Naive thymus-derived CD4-positive, alpha-beta T cell (primary cell): ENCODE results near the gene NRCAM. TPM values are rescaled to one million over a fixed set of nuclear protein-coding genes. Genes with fewer than 3 reads are reported as not detected.

Experiments used
- ATAC-seq: fragments of 150-1000 bp; cut with Tn5 transposase; 2 replicates; pipeline ENCODE4 v1.10.0; 2021; ENCODE audit warnings: mild to moderate bottlenecking, moderate library complexity
- CTCF ChIA-PET: fragments of 350-600 bp; sonication (Branson Sonifier 250); formaldehyde crosslinking; loops from one replicate; lab custom pipeline; 2021; ENCODE audit warnings: antibody characterized with exemption; lab: Charles Lee
- POLR2A ChIA-PET: fragments of 350-600 bp; sonication (Branson Sonifier 250); formaldehyde crosslinking; loops from one replicate; lab custom pipeline; 2021; ENCODE audit warnings: antibody characterized with exemption, inconsistent platforms; lab: Charles Lee
- DNase-seq, 9 donors: peaks; one replicate each; pipeline versions ENCODE4 v3.0.0 to v3.0.0-alpha.2; 2020 to 2022; ENCODE audit warnings: mixed read lengths in 1 of 9
- H3K27ac ChIP-seq: one replicate; pipeline ENCODE4 v1.7.0; 2013; ENCODE audit warnings: mild to moderate bottlenecking, low read depth, low read length, moderate library complexity
- H3K27me3 ChIP-seq, 2 donors: one replicate each; pipeline ENCODE4 v1.7.0; 2013; ENCODE audit warnings: low read length in 2 of 2, mild to moderate bottlenecking in 2 of 2, moderate library complexity in 2 of 2; ENCODE audit not compliant: control insufficient read depth in 2 of 2, insufficient read depth in 2 of 2
- H3K36me3 ChIP-seq, 3 experiments: 1 replicate in 2 of 3; 2 replicates in 1 of 3; pipeline ENCODE4 v1.7.0; 2013; ENCODE audit warnings: low read length in 3 of 3, mild to moderate bottlenecking in 3 of 3, moderate library complexity in 1 of 3; ENCODE audit not compliant: insufficient read depth in 3 of 3, control insufficient read depth in 2 of 3
- H3K4me1 ChIP-seq, 2 donors: one replicate each; pipeline ENCODE4 v1.7.0; 2013; ENCODE audit warnings: low read length in 2 of 2, mild to moderate bottlenecking in 2 of 2, moderate library complexity in 1 of 2; ENCODE audit not compliant: control insufficient read depth in 2 of 2, insufficient read depth in 2 of 2
- H3K4me3 ChIP-seq: 2 replicates; pipeline ENCODE4 v1.7.0; 2013; ENCODE audit warnings: mild to moderate bottlenecking, low read length
- H3K9me3 ChIP-seq, 3 experiments: 1 replicate in 2 of 3; 2 replicates in 1 of 3; pipeline ENCODE4 v1.7.0; 2013; ENCODE audit warnings: low read length in 3 of 3; ENCODE audit not compliant: control insufficient read depth in 2 of 3
- H3K27ac Mint-ChIP-seq, 9 donors: one replicate each; pipeline ENCODE4 v1.8.0; 2020 to 2022; ENCODE audit warnings: mixed read lengths in 9 of 9, mild to moderate bottlenecking in 8 of 9, moderate library complexity in 5 of 9, inconsistent platforms in 2 of 9
- H3K27me3 Mint-ChIP-seq, 5 donors: one replicate each; pipeline ENCODE4 v1.8.0; 2021 to 2022; ENCODE audit warnings: mixed read lengths in 5 of 5, mild to moderate bottlenecking in 1 of 5
- H3K36me3 Mint-ChIP-seq, 5 donors: one replicate each; pipeline ENCODE4 v1.8.0; 2020 to 2022; ENCODE audit warnings: mixed read lengths in 5 of 5, mild to moderate bottlenecking in 3 of 5, inconsistent platforms in 1 of 5
- H3K4me1 Mint-ChIP-seq, 7 donors: one replicate each; pipeline ENCODE4 v1.8.0; 2020 to 2022; ENCODE audit warnings: mixed read lengths in 7 of 7, mild to moderate bottlenecking in 3 of 7, inconsistent platforms in 1 of 7
- H3K4me3 Mint-ChIP-seq, 10 donors: one replicate each; pipeline ENCODE4 v1.8.0; 2020 to 2022; ENCODE audit warnings: mild to moderate bottlenecking in 10 of 10, mixed read lengths in 10 of 10, moderate library complexity in 6 of 10, inconsistent platforms in 2 of 10
- H3K9me3 Mint-ChIP-seq, 11 donors: one replicate each; pipeline ENCODE4 v1.8.0; 2020 to 2022; ENCODE audit warnings: mixed read lengths in 11 of 11, mild to moderate bottlenecking in 4 of 11, inconsistent platforms in 1 of 11, moderate library complexity in 1 of 11
- intact Hi-C, 2 donors: fragments of 100-400 bp; cut with micrococcal nuclease; formaldehyde crosslinking; loops; one replicate each; pipeline ENCODE4 v1.15.1; 2023
- polyA plus RNA-seq, 2 donors: library from polyadenylated mRNA; unstranded; fragments of 300-500 nt; fragmentation: Illumina TruSeq; gene quantifications; one replicate each; pipeline ENCODE4 v1.2.3, GENCODE V29; 2021
- total RNA-seq, 6 experiments: library from RNA in 5 of 6; stranded (reverse) in 5 of 6; gene quantifications; 1 replicate in 5 of 6; 2 replicates in 1 of 6; pipeline ENCODE4 v1.2.3 and lab custom pipeline; 2021 to 2026

The NRCAM gene
- total and polyA plus RNA-seq, 7 experiments from 2014 or later: 2.1 to 13.6 (median 6.4) TPM; not detected in 1

DNA sequence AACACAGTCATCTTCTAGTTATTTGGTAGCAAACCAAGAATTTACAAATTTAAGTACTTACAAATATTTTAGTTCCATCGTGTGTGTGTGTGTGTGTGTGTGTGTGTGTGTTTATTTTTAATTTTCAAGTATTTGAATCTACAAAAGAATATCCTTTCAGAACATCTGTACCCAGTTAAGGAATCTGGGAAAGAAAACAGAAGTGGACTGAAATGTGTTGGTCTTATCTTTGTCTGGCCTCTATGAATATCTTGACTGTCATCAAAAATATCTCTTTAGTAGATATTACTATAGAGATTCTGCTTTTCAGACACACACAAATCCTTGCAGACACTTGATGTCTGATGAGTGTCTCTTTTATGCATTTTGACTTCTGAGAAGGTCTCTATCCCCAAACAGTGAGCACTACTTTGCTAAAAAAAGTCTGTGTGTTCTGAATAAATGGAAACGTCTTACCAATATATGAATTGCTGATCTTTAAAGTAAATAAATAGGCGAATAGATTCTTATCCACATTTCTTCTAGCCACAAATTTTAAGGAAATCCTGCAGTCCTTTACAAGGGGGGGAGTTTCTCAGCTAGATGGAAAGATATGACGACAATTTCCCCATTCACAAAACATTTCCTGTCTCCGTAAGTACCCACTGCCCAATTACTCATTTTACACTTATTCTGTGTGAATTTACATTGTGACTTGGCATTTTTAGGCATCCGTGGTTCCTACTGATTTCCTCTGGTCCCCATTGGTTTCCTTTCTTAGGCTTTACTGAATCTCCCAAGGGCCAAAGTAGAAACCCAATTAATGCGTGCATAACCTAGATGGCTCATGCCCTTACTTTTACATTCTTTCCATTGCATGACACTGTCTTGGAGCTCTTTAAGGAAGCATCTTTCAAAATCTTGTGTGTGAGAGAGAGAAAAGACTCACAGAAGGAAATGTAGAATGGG lies 36.0 kb downstream of the NRCAM start:
- Histone ChIP-seq H3K27me3 (peaks cover 2 to 4% of the 10 kb centered on the region in 2 donors), H3K4me3 (no peak overlapping the region), H3K4me1 (no peaks in the 10 kb centered on the region), H3K9me3 (no peaks in the 10 kb centered on the region), H3K27ac (no peak overlapping the region), H3K36me3 (no peaks in the 10 kb centered on the region)
- CTCF ChIA-PET: no interaction called here
- ATAC-seq (no peak), DNase-seq (no peak)
- Mint-ChIP-seq H3K27me3 (peaks cover 20 to 46% (median 34%) of the 10 kb centered on the region in 5 donors), H3K36me3 (no peaks in the 10 kb centered on the region), H3K27ac (no peak overlapping the region), H3K9me3 (no peaks in the 10 kb centered on the region), H3K4me3 (no peak overlapping the region), H3K4me1 (peaks cover 10 to 40% (median 24%) of the 10 kb centered on the region in 7 donors)
- intact Hi-C loops: no loop called here
- POLR2A ChIA-PET: no interaction called here

DNA sequence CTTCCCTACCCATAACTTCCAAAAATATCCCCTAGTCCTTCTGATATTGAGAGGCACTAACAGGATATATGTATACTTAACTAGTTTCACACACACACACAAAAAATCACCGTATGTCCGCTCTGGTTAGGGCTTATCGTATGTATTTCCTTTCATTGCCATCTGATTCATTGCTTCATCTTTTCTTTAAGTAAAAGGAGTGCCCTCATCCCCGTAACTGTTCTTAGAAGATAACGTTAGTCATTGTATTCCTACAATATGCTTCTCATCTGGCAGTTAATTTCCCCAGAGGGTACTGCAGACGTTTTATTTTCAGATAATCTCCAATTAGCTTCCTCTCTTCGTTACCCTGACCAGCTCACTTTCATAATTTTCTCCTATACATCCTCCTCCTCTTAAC lies 37.3 kb downstream of the NRCAM start:
- H3K4me3 Mint-ChIP-seq: no peak overlapping the region
- no peak for DNase-seq
- no peaks in the 10 kb centered on the region for H3K36me3 Mint-ChIP-seq
- no peak overlapping the region for H3K27ac ChIP-seq
- H3K36me3 ChIP-seq: no peaks in the 10 kb centered on the region
- H3K4me1 ChIP-seq: no peaks in the 10 kb centered on the region
- peaks cover 0 to 2% (median 0%) of the 10 kb centered on the region in 11 donors for H3K9me3 Mint-ChIP-seq
- peaks cover 0 to 4% of the 10 kb centered on the region in 2 donors for H3K27me3 ChIP-seq
- ChIA-PET POLR2A (no interaction called here), CTCF (no interaction called here)
- H3K27ac Mint-ChIP-seq: no peak overlapping the region
- peaks cover 10 to 40% (median 24%) of the 10 kb centered on the region in 7 donors for H3K4me1 Mint-ChIP-seq
- intact Hi-C loops: no loop called here
- H3K4me3 ChIP-seq: no peak overlapping the region
- H3K9me3 ChIP-seq: no peaks in the 10 kb centered on the region
- H3K27me3 Mint-ChIP-seq: peaks cover 16 to 53% (median 41%) of the 10 kb centered on the region in 5 donors
- ATAC-seq: no peak

DNA sequence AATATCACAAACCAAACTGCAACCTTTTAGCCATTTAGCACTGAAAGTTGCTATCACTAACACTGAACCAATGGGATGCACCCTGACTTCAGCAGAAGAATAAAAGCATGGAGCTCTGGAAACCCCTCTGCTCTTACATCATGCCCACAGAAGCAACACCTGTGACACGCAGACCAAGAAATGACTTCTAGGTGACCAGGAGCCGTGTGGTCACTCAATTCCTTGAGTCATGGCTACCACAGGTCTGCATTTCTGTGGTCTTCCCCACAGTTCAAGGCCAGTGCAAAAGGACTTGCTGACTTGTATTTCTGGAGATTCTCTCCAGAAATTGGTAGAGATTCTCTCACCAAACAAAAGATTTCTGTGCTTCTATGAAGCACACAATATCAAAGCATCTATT lies 38.3 kb downstream of the NRCAM start:
- Histone ChIP-seq H3K36me3 (no peaks in the 10 kb centered on the region), H3K4me1 (no peaks in the 10 kb centered on the region), H3K4me3 (no peak overlapping the region), H3K27me3 (peaks cover 0 to 4% of the 10 kb centered on the region in 2 donors), H3K27ac (no peak overlapping the region), H3K9me3 (no peaks in the 10 kb centered on the region)
- ATAC-seq (no peak), DNase-seq (no peak)
- intact Hi-C loops: no loop called here
- Mint-ChIP-seq H3K27ac (no peak overlapping the region), H3K9me3 (peaks cover 0 to 8% (median 0%) of the 10 kb centered on the region in 11 donors), H3K4me3 (no peak overlapping the region), H3K36me3 (peaks cover 0 to 4% (median 0%) of the 10 kb centered on the region in 5 donors), H3K27me3 (peaks cover 21 to 55% (median 46%) of the 10 kb centered on the region in 5 donors), H3K4me1 (peaks cover 2 to 37% (median 24%) of the 10 kb centered on the region in 7 donors)
- ChIA-PET POLR2A (no interaction called here), CTCF (no interaction called here)

DNA sequence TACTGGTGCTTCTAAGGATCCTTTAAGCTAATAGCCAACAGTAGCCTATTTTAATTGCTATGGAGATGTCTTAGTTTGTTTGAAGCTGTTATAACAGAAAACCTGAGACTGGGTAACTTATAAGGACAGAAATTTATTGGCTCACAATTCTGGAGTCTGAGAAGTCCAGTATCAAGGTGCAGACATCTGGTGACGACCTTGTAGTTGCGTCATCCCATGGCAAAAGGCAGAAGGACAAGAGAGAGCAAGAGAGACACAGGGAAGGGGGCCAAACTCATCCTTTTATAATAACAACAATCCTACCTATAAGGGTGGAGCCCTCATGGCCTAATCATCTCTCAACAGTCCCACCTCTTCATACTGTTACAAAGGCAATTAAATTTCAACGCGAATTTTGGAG lies 39.1 kb downstream of the NRCAM start:
- CTCF ChIA-PET: no interaction called here
- intact Hi-C loops: no loop called here
- Mint-ChIP-seq H3K27ac (no peak overlapping the region), H3K27me3 (peaks cover 21 to 60% (median 47%) of the 10 kb centered on the region in 5 donors), H3K9me3 (peaks cover 0 to 8% (median 0%) of the 10 kb centered on the region in 11 donors), H3K36me3 (peaks cover 0 to 4% (median 0%) of the 10 kb centered on the region in 5 donors), H3K4me3 (no peak overlapping the region), H3K4me1 (peaks cover 0 to 37% (median 24%) of the 10 kb centered on the region in 7 donors)
- POLR2A ChIA-PET: no interaction called here
- no peak for DNase-seq
- Histone ChIP-seq H3K27ac (no peak overlapping the region), H3K4me3 (no peak overlapping the region), H3K36me3 (no peaks in the 10 kb centered on the region), H3K27me3 (peaks cover 0 to 4% of the 10 kb centered on the region in 2 donors), H3K9me3 (no peaks in the 10 kb centered on the region), H3K4me1 (no peaks in the 10 kb centered on the region)
- ATAC-seq: no peak

DNA sequence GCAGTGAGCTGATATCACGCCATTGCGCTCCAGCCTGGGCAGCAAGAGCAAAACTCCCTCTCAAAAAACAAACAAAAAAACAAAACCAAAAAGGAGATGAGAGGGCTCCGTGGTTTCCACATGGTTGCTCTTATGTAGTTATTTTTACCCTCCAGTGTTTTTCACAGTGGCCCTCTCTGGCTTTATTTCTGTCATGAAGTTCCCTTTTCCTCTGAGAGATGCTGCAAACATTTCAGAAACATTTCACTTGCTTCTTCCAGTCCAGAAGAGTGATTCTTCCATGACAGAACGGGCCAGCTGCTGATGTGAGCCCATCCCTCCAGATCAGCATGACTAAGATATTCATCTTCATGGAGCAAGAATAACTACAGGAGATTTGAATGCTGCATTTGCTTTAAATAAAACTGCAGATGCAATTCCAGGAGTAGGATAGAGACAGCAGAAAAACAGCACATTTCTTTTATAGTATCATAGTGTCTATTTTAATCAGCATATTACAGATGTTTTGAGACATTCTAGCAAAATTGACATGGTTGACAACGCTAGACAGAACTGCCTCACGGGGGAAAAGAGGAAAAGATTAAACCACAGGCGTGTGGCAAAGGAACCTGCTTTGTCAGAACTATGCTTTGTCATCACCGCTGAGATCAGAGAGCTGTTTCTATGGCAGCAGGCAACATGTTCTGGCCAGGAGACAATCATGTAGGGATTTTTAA lies 40.3 kb downstream of the NRCAM start:
- H3K27me3 Mint-ChIP-seq: peaks cover 21 to 59% (median 44%) of the 10 kb centered on the region in 5 donors
- no peaks in the 10 kb centered on the region for H3K4me1 ChIP-seq
- H3K9me3 Mint-ChIP-seq: peaks cover 0 to 8% (median 0%) of the 10 kb centered on the region in 11 donors
- H3K27ac Mint-ChIP-seq: peak overlapping the region in 1 of 9 donors; percentile 1
- no peaks in the 10 kb centered on the region for H3K9me3 ChIP-seq
- H3K36me3 Mint-ChIP-seq: peaks cover 0 to 4% (median 0%) of the 10 kb centered on the region in 5 donors
- peaks cover 0 to 4% of the 10 kb centered on the region in 2 donors for H3K27me3 ChIP-seq
- H3K4me3 ChIP-seq: no peak overlapping the region
- POLR2A ChIA-PET: no interaction called here
- H3K4me1 Mint-ChIP-seq: peaks cover 0 to 31% (median 24%) of the 10 kb centered on the region in 7 donors
- H3K36me3 ChIP-seq: no peaks in the 10 kb centered on the region
- peak; percentile 80 for ATAC-seq
- H3K4me3 Mint-ChIP-seq: no peak overlapping the region
- no peak overlapping the region for H3K27ac ChIP-seq
- peak in 5 of 9 donors; percentile 8 to 26 (median 20) for DNase-seq
- CTCF ChIA-PET: no interaction called here
- intact Hi-C loops: no loop called here

DNA sequence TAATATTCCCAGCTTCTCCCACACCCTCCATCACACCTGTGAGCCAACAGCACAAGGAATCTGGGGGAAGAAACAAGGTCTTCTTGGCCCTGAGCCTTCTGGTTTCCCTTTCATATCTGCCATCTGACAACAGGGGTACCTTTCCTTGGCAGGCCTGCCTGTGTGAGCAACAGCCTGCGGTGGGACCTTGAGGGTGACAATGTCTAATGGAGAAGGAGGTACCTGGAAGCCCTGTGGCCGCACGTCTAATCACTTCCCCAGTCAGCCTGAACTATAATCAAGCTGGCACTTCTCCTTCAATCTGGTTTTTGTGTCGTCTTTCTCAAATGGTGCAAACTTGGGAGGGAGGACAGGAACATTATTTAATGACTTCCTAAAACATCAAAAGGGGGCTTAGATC lies 41.2 kb downstream of the NRCAM start:
- peaks cover 16 to 50% (median 35%) of the 10 kb centered on the region in 5 donors for H3K27me3 Mint-ChIP-seq
- DNase-seq (no peak), ATAC-seq (no peak)
- no peaks in the 10 kb centered on the region for H3K4me1 ChIP-seq
- no peaks in the 10 kb centered on the region for H3K36me3 ChIP-seq
- H3K4me3 Mint-ChIP-seq: no peak overlapping the region
- H3K27ac Mint-ChIP-seq: no peak overlapping the region
- no peaks in the 10 kb centered on the region for H3K27me3 ChIP-seq
- CTCF ChIA-PET: no interaction called here
- POLR2A ChIA-PET: no interaction called here
- peaks cover 0 to 8% (median 0%) of the 10 kb centered on the region in 11 donors for H3K9me3 Mint-ChIP-seq
- H3K27ac ChIP-seq: no peak overlapping the region
- intact Hi-C loops: no loop called here
- H3K9me3 ChIP-seq: no peaks in the 10 kb centered on the region
- H3K4me3 ChIP-seq: no peak overlapping the region
- H3K4me1 Mint-ChIP-seq: peaks cover 0 to 25% (median 20%) of the 10 kb centered on the region in 7 donors
- peaks cover 0 to 4% (median 0%) of the 10 kb centered on the region in 5 donors for H3K36me3 Mint-ChIP-seq
